PFSK-1 (cell line): ENCODE data around the gene PTPRN2.

ENCODE experiments used
- FOXP2 ChIP-seq: optimal IDR thresholded peaks from 2 replicates; pipeline ENCODE3; 2011; ENCODE audit warnings: borderline replicate concordance, control low read depth, inconsistent platforms; ENCODE audit not compliant: insufficient read depth; ENCODE audit errors: extremely low read length, extremely low read depth
- POLR2AphosphoS5 ChIP-seq: IDR thresholded peaks from 2 replicates; pipeline ENCODE4 v1.6.1; 2012; ENCODE audit warnings: low read depth, mild to moderate bottlenecking, control low read depth, low read length, moderate library complexity
- REST ChIP-seq, 2 experiments: IDR thresholded peaks; 2 replicates each; pipeline versions ENCODE4 v1.6.1 to v1.8.0; 2011 to 2012; ENCODE audit warnings: low read depth in 2 of 2, low read length in 2 of 2, control low read depth in 1 of 2, inconsistent platforms in 1 of 2, mild to moderate bottlenecking in 1 of 2, moderate library complexity in 1 of 2; ENCODE audit not compliant: insufficient read depth in 1 of 2
- SIN3A ChIP-seq: IDR thresholded peaks from 2 replicates; pipeline ENCODE4 v1.6.1; 2012; ENCODE audit warnings: mild to moderate bottlenecking, low read length, moderate library complexity, borderline replicate concordance; ENCODE audit not compliant: insufficient read depth
- TAF1 ChIP-seq: IDR thresholded peaks from 2 replicates; pipeline ENCODE4 v1.6.1; 2012; ENCODE audit warnings: low read length, control low read depth, borderline replicate concordance; ENCODE audit not compliant: insufficient read depth

PTPRN2 gene

GRCh38 chr7:158166386-158167340, 421.0 kb downstream of the PTPRN2 start:
- no peak for TF ChIP-seq FOXP2
- TF ChIP-seq TAF1 = no peak
- TF ChIP-seq SIN3A = no peak
- TF ChIP-seq POLR2AphosphoS5 = no peak
- no peak for TF ChIP-seq REST (IDR thresholded peaks at IDR 0.05; ENCODE audit: insufficient read depth in 1 of 2, low read depth in 2 of 2, low read length in 2 of 2)

GRCh38 chr7:158165711-158166110, 421.9 kb downstream of the PTPRN2 start:
- TF ChIP-seq REST (IDR thresholded peaks at IDR 0.05; ENCODE audit: insufficient read depth in 1 of 2, low read depth in 2 of 2, low read length in 2 of 2) (no peak), FOXP2 (no peak), TAF1 (no peak), POLR2AphosphoS5 (no peak), SIN3A (no peak)

GRCh38 chr7:158164101-158165095, 423.2 kb downstream of the PTPRN2 start:
- TF ChIP-seq REST (IDR thresholded peaks at IDR 0.05; ENCODE audit: insufficient read depth in 1 of 2, low read depth in 2 of 2, low read length in 2 of 2) (no peak), TAF1 (no peak), SIN3A (no peak), POLR2AphosphoS5 (no peak), FOXP2 (no peak)

GRCh38 chr7:158161194-158161593, 426.4 kb downstream of the PTPRN2 start:
- no peak for TF ChIP-seq SIN3A
- no peak for TF ChIP-seq POLR2AphosphoS5
- TF ChIP-seq TAF1 = no peak
- TF ChIP-seq REST (IDR thresholded peaks at IDR 0.05; ENCODE audit: insufficient read depth in 1 of 2, low read depth in 2 of 2, low read length in 2 of 2) = no peak
- TF ChIP-seq FOXP2 = no peak
